GM19025 (cell line): Measurements from ENCODE around the gene SRSF9.

ENCODE experiments used
- ATAC-seq: cut with Tn5 transposase; IDR thresholded peaks from one replicate; pipeline ENCODE4 v1.9.1; 2021; ENCODE audit warnings: mild to moderate bottlenecking, low read depth, moderate library complexity; ENCODE audit not compliant: unreplicated experiment

The SRSF9 gene

DNA sequence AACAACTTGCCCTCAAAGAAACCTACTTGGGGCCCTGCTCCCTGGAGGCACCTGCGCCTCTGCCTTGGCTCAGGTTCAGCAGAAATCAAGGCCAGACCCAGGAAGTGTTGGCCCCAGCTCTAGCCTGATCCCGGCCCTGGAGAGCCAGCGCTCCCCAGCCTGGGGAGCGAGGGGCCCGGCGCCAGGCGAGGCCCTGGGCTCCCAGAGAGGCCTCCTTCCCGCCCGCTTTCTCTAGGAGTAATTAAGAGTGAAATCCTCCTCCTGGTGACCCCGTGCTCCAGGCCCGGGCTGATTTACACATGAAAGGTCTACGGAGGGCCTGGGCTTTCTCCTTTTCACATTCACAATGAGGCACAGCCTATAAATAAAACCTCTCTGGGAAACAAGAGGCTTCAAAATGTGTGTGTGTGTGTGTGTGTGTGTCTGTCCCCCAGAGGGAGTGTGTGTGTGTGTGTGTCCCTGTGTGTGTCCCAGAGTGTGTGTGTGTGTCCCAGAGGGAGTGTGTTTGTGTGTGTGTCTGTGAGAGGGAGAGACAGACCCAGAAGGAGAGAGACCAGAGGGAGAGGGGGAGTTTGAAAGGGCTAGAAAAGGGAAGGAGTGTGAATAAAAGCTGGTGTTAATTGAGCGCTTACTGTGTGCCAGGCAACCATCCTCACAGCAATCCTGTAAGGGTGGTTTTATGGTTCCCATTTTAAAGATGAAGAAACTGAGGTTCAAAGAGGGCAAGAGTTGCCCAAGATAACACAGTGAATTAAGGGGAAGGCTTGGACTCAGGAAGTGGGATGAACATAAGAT lies 55.5 kb downstream of the SRSF9 start:
- ATAC-seq: no peak

GRCh38 chr12:120412421-120412820 lies 57.1 kb downstream of the SRSF9 start:
- no peak for ATAC-seq
